HG02840 (cell line): ENCODE data around the gene PAPSS2.

Source experiments
- ATAC-seq: cut with Tn5 transposase; IDR thresholded peaks from one replicate; pipeline ENCODE4 v1.9.1; 2021; ENCODE audit warnings: mild to moderate bottlenecking, moderate library complexity, moderate number of reproducible peaks; ENCODE audit not compliant: unreplicated experiment, low FRiP score

Gene PAPSS2

DNA sequence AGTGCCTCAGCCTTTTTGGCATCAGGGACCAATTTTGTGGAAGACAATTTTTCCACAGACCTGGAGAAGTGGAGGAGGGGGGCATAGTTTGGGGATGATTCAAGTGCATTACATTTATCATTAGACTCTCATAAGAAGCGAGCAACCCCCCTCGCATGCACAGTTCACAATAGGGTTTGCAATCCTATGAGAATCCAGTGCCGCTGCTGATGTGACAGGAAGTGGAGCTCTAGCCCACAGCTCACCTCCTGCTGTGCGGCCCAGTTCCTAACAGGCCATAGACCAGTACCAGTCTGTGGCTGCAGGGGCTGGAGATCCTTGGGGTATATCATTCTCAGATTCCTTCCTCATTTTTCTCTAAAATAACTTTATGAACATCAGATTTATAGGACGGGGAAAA is 107.6 kb downstream of the PAPSS2 start:
- no peak for ATAC-seq

DNA sequence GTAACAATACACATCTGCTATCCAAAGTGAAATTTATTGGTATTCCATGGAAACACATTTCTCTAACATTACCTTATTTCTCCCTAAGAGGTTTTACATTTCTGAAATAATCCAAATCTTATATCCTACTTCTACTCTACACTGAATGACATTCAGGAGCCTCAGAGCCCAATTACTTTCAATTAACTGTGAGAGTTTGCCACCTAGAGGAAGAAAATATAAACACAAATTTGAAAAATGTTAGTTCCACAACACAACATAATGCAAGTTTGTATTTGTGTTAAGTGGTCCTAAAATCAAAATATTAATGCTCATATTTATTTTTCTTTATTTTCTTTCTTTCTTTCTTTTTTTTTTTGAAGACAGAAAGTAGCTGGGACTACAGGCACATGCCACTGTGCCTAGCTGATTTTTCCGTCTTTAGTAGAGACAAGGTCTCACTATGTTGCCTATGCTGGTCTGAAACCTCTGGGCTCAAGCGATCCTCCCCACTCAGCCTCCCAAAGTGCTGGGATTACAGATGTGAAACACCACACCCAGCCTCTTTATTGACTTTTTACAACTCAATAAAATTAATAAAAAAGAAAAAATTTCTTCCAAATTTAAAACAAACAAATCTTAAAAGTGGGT is 112.3 kb downstream of the PAPSS2 start:
- ATAC-seq, result no peak

- no peak for ATAC-seq
Measured at GRCh38 chr10:87775766-87776165, 116.1 kb downstream of the PAPSS2 start.

DNA sequence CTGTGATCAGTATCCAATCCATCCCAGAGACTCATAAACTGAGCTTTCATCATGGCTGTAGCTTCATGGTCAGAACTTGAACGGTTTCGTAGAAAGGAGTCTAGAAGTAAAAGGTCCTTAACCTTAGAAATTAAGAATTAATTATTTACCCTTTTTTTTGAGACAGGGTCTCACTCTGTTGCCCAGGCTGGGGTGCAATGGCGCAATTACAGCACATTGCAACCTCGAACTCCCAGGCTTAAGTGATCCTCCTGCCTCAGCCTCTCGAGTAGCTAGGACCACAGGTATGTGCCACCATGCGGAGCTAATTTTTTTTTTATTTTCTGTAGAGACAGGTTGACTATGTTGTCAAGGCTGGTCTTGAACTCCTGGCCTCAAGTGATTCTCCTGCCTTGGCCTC is 116.7 kb downstream of the PAPSS2 start:
- ATAC-seq, result no peak

DNA sequence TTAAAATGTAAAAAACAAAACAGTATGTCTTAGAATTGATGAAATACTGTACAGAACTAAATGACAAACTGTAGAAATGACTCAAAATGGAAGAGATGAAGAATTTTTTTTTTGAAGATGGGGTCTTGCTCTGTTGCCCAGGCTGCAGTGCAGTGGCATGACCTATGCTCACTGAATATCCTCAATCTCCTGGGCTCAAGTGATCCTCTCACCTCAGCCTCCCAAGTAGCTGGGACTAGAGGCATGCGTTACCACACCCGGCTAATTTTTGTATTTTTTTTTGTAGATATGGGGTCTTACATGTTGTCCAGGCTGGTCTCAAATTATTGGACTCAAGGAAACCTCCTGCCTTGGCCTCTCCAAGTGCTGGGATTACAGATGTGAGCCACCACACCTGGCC is 121.9 kb downstream of the PAPSS2 start:
- ATAC-seq, result no peak

GRCh38 chr10:87782721-87783120 is 123.0 kb downstream of the PAPSS2 start:
- no peak for ATAC-seq

- ATAC-seq, result no peak
Measured at GRCh38 chr10:87786421-87786820, 126.7 kb downstream of the PAPSS2 start.

DNA sequence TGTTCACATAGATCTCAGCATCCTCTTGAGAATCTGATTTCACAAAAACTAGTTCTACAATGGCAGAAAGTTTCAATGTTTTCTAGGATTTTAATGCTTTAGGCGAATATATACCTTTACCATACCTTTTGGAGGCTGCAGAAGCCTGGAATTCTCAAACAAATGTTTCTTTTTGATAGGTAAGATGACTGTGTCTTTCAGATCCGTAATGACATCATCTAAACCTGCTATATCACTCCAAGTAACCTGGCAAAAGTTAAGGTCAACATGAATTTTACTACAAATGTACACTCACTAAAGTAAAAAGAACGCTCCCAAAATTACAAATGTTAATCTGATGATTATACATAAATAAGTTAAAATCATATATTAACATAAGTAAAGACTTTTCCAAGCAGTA is 130.5 kb downstream of the PAPSS2 start:
- ATAC-seq, result no peak

GRCh38 chr10:87794285-87794684 is 134.6 kb downstream of the PAPSS2 start:
- no peak for ATAC-seq
